T-helper 2 cell treated with Interferon-gamma antibody and Interleukin-4, amounts not matched to agents 5 μg/mL and 100 μg/mL, for 36 hours (primary cell): Measurements from ENCODE around the gene HOXB8.

Experiments used
- DNase-seq: peaks from one replicate; pipeline ENCODE4 v3.0.0; 2021; ENCODE audit warnings: low spot score
- H3K27ac Mint-ChIP-seq: one replicate; pipeline ENCODE4 v1.8.0; 2021; ENCODE audit warnings: mild to moderate bottlenecking, mixed read lengths
- H3K27me3 Mint-ChIP-seq: one replicate; pipeline ENCODE4 v1.8.0; 2021; ENCODE audit warnings: low read depth, mixed read lengths
- H3K36me3 Mint-ChIP-seq: one replicate; pipeline ENCODE4 v1.8.0; 2021; ENCODE audit warnings: low read depth, mixed read lengths
- H3K4me1 Mint-ChIP-seq: one replicate; pipeline ENCODE4 v1.8.0; 2021; ENCODE audit warnings: low read depth, mixed read lengths
- H3K4me3 Mint-ChIP-seq: one replicate; pipeline ENCODE4 v1.8.0; 2022; ENCODE audit warnings: mild to moderate bottlenecking, moderate library complexity, mixed read lengths
- H3K9me3 Mint-ChIP-seq: one replicate; pipeline ENCODE4 v1.8.0; 2021; ENCODE audit warnings: mixed read lengths

HOXB8 gene

DNA sequence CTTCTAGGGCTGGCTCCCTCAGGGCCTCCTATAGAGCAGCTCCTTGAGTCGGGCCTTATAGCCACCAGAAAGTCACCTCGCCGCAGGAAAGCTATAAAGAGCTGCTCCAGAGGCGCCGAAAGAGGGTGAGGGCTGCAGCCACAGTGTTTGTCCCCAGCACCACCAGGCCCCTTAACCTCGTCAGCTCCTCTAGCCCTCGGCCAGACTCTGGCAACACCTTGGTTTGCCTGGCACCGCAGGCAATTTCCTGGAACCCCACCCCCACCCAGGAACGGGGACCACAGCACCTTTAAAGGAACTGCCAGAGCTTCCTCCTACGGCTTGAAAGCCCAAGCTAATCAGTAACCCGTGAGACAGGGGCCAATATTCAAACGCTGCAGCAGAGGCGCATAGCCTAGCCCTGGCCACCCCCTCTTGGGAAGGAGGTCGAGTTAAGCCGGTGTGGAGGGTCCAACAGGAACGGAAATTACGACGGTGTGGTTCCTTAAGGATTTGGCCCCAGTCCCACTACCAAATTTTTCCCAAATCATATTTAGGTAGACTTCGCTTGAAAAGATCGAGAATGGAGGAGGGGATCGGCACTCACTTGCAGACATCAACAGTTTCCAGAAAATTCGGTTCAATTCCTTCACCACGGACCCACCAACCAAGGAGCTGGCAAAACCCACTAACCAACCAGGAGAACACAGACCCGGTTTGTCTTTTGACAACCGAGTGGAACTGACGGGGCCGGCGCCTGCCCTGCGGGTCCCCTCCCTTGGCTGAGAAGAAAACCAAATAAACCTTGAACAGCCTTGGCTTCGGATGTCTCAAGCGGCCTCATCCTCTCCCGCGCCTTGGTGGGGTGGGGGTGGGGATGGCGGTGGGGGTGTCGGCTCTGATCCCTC, 13.3 kb downstream of the HOXB8 start:
- Mint-ChIP-seq H3K4me3 (no peak overlapping the region), H3K4me1 (peaks cover 28% of the 10 kb centered on the region), H3K27ac (no peak overlapping the region), H3K9me3 (no peaks in the 10 kb centered on the region), H3K36me3 (no peaks in the 10 kb centered on the region), H3K27me3 (peaks cover 91% of the 10 kb centered on the region)
- DNase-seq = no peak

DNA sequence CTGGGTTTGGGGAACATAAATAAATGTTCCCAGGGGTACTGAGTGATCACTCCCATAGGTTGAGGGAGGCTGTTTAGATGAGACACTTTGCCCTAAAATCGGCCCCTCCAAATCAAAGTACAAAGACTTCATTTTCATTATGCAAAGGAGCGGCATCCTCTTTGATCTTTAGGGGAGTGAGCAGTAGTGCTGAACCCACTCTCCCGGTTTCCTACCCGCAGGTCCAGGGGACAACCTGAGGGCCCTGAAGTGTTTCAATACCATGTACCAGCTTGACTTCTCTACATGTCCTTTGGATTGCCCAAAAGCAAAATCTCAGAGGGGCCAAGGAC, 13.9 kb downstream of the HOXB8 start:
- DNase-seq = no peak
- Mint-ChIP-seq H3K9me3 (no peaks in the 10 kb centered on the region), H3K36me3 (peaks cover 2% of the 10 kb centered on the region), H3K4me1 (peaks cover 34% of the 10 kb centered on the region), H3K4me3 (no peak overlapping the region), H3K27me3 (peaks cover 92% of the 10 kb centered on the region), H3K27ac (no peak overlapping the region)

DNA sequence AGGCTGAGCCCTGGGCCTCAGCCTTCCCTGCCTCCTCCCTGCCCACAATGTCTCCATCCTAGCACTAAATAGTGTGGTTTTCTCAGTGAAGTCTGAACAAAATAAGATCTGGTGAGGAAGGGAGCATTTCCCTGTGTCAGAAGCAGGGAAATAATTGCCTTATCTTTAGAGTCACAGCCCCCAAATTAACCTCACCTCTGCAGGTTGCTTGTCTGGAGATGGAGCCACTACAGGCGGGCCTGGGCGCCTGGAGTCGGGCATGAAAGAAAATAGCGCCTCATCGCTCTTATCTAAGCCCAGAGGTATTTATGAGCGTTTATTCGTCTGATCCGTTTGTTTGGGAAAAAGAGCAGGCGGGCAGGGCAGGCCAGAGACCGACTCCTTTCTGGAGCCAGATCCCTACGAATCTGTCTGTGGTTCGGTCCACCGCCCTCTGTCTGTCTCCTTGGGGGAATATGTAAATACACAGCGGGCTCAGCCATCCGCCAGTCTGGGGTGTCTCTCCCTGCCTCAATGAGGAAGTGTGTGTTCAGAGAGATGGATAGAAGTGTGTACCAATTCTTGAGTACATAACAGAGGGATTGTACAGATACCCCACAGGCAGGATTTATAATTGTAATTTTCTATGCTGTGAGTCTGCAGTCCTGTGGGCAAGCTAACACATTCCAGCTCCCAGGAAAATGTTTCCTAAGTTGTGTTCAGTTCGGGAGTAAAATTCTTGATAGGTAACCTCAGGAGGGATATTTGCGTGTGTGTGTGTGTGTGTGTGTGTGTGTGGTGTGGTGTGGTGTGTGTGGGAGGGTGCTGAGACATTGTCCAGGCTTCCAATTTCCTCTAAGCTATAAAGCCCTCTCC, 14.6 kb downstream of the HOXB8 start:
- no peak overlapping the region for H3K27ac Mint-ChIP-seq
- no peak overlapping the region for H3K4me3 Mint-ChIP-seq
- peaks cover 94% of the 10 kb centered on the region for H3K27me3 Mint-ChIP-seq
- peaks cover 37% of the 10 kb centered on the region for H3K4me1 Mint-ChIP-seq
- DNase-seq = no peak
- no peaks in the 10 kb centered on the region for H3K9me3 Mint-ChIP-seq
- H3K36me3 Mint-ChIP-seq = peaks cover 2% of the 10 kb centered on the region

DNA sequence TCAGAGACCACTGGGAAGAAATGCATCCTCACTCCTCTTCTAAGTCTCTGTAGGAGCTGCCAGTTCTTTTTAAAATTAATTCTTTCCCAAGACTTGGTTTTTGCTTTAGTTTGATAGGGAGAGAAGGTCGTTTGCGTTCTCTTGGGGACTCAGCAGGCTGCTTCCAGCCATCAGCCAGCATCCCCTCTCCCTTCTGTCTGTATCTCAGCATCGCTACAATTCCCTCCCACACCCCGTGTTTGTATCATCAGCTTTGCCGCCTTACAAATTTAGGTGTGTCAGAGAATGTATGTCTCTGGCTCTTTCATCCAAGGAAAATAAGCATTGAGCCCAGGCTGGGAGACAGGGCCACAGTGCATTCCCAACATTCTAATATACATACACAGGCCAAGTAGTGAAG, 15.7 kb downstream of the HOXB8 start:
- no peak for DNase-seq
- Mint-ChIP-seq H3K4me3 (no peak overlapping the region), H3K9me3 (no peaks in the 10 kb centered on the region), H3K36me3 (peaks cover 2% of the 10 kb centered on the region), H3K27me3 (peaks cover 93% of the 10 kb centered on the region), H3K27ac (no peak overlapping the region), H3K4me1 (peaks cover 37% of the 10 kb centered on the region)

DNA sequence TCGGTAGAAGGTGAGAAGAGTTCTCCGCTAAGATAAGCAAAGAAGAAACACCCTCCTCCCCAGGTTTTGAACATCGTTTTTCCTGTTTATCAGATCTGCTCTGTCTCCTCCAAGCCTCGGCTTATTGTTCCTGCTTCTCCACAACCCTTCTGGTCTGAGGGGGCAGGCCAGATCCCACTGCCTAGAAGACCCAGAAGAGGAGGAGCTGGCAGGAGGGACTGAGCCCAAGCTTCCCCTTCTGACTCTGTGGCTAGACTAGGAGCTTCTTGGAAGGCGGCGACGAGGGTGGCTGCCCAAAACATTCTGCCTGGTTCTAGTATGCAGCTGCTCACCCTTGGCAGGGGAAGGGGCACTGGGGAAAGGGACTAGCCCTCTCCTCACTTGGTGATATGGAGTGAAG, 16.4 kb downstream of the HOXB8 start:
- Mint-ChIP-seq H3K27ac (no peak overlapping the region), H3K4me3 (peak overlapping the region; percentile 83), H3K36me3 (peaks cover 2% of the 10 kb centered on the region), H3K27me3 (peaks cover 93% of the 10 kb centered on the region), H3K4me1 (peaks cover 40% of the 10 kb centered on the region), H3K9me3 (no peaks in the 10 kb centered on the region)
- no peak for DNase-seq

DNA sequence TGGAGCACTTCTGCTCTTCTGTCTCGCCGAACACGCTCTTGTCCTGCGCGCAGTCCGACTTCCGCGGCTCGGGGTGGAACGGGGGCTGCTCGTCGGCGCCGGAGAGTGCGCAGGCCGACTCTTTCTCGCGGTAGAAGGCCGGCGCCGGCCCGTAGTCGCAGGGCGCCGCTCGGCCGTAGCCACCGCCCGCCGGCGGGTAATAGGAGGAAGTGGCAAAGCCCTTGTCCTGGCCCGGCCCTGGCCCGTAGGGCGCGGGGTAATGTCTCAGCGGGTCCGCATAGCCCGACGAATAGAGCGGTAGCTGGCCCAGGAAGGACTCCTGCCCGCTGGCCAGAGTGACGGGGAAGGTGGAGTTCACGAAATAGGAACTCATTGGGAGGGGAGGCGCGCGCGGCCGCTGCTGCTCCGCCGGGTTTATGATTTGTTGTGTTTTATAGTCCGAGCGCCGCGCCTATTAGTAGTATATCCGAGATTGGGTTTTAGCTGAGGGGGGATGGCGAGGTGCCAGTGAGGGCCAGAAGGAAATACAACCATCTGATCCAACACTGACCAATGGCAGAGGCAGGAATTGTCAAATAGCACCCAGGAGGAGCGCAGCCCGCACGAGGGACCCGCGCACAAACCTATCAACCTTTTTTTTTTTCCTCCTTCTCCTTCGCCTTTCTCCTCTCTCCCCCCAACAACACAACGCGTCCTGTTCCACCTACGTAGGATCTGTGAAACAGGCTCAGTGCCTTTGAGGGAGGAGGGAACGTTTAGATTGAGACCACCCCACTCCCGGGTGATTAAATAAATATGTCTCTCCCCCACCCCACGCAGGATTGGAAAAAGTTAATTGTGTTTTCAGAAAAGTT, 17.1 kb downstream of the HOXB8 start:
- H3K36me3 Mint-ChIP-seq = peaks cover 2% of the 10 kb centered on the region
- H3K27ac Mint-ChIP-seq = peak overlapping the region; percentile 47
- DNase-seq = peak; percentile 43
- no peaks in the 10 kb centered on the region for H3K9me3 Mint-ChIP-seq
- H3K4me1 Mint-ChIP-seq = peaks cover 41% of the 10 kb centered on the region
- peak overlapping the region; percentile 83 for H3K4me3 Mint-ChIP-seq
- H3K27me3 Mint-ChIP-seq = peaks cover 91% of the 10 kb centered on the region

DNA sequence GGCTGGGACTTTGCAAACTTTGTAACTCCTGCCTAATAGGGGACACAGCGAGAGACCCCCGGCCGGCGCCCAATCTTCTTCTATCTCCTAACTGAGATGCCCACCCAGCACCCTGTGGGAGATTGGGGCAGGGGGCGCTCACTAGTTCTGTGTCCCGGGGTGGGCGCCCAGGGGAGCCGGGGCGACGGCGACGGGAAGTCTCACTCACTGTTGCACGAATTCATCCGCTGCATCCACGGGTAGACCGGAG, 17.6 kb downstream of the HOXB8 start:
- Mint-ChIP-seq H3K4me1 (peaks cover 46% of the 10 kb centered on the region), H3K27ac (peak overlapping the region; percentile 47), H3K27me3 (peaks cover 91% of the 10 kb centered on the region), H3K9me3 (no peaks in the 10 kb centered on the region), H3K36me3 (peaks cover 2% of the 10 kb centered on the region), H3K4me3 (peak overlapping the region; percentile 83)
- DNase-seq = no peak

DNA sequence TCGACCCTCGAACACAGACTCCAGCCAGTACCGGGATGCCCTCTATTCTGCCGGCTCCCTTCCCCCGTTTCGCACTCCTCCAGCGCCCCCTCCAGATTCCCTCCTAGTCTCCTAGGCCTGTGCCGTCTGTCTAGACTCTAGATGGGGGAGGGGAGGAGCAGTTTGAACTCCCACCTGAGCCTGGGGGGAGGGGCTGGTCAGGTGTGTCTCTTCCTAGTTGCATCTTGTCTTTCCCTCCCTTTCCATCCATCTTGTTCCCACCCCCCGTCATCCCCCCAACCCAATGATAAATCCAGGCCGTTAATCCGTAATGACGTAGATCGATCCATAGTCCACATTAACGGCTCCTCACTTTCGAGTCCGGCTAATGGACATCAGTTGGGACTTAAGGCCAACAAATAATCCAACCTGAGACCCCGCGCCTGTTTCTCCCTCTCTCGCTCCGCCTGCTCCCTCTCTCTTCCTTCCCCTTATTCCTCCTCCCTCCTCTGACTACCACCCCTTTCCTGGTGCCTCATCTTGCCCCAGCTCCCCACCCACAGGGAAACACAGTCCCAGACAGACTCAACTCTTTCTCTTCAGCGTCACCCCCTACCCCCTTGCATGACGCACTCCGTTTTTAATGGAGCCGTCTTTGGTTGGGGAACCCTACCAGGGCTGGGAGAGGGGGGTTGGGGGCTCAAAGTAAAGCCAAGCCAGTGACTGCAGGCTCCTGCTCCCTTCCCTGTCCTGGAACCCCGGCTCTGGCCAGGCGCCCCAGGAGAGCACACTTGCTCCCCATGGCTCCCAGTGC, 18.2 kb downstream of the HOXB8 start:
- H3K27ac Mint-ChIP-seq = peak overlapping the region; percentile 33
- peak overlapping the region; percentile 83 for H3K4me3 Mint-ChIP-seq
- H3K27me3 Mint-ChIP-seq = peaks cover 92% of the 10 kb centered on the region
- H3K9me3 Mint-ChIP-seq = no peaks in the 10 kb centered on the region
- no peak for DNase-seq
- H3K36me3 Mint-ChIP-seq = peaks cover 2% of the 10 kb centered on the region
- peaks cover 46% of the 10 kb centered on the region for H3K4me1 Mint-ChIP-seq

DNA sequence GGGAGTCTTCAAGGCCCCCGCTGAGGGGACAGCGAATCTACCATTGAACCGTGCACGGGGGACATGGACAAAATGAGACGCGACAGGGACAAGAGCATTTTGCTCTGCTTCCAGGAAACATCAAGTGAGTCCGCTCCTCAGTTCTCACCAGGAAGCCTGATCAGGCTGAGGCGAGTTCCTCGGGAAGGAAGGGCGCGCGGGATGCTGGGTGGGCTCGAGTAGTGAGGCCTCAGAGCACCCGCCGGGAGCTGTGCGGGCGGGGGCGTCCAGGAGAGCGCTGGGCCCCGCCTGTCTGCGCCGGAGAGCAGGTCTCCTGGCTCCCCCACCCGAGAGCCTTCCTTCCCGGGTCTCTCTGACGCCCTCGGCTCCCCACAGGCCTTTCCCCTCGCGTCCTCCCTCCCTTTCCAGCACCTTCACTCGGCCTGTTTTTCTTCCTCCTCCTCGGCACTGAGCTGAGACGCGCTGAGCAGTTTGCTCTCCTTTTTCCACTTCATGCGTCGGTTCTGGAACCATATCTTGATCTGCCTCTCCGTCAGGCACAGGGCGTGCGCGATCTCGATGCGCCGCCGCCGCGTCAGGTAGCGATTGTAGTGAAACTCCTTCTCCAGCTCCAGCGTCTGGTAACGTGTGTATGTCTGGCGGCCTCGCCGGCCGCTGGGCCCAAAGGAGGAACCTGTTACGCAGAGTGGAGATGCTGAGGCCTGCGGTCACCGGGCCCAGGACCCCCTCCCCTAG, 18.9 kb downstream of the HOXB8 start:
- H3K27me3 Mint-ChIP-seq = peaks cover 92% of the 10 kb centered on the region
- H3K36me3 Mint-ChIP-seq = peaks cover 2% of the 10 kb centered on the region
- H3K9me3 Mint-ChIP-seq = no peaks in the 10 kb centered on the region
- peak; percentile 42 for DNase-seq
- peaks cover 44% of the 10 kb centered on the region for H3K4me1 Mint-ChIP-seq
- peak overlapping the region; percentile 33 for H3K27ac Mint-ChIP-seq
- H3K4me3 Mint-ChIP-seq = peak overlapping the region; percentile 83

DNA sequence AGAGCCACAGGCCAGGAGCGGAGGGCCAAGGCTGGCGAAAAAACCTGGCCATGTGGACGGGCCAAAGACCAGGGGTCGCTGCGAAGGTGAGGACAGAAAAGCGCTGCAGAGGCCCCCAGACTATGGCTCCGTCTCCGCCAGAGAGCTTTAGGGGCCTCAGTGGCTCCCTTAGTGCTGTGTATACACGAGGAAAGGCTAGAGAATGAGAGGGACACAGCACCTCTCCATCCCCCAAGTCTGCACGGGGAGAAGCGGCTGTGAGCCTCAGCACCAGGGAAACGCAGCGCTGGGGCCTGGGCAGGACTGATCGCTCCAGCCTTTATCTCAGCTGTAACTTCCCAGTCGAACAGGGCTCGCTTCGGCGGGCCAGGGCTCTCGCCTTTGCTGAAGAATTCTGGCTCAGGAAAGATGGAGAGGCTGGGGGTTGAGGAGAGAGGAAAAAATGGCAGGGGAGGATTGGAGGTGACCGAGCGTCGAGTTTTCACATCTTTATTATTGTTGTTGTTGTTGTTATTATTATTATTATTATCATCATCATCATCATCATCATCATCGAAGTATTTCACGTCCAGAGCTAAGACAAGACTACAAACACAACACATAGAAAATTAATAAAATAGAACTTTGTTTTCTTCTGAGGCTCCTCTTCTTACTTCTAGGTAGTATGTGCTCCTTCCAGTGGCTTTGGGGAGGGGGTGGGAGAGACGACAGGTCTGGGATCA, 19.7 kb downstream of the HOXB8 start:
- peaks cover 2% of the 10 kb centered on the region for H3K36me3 Mint-ChIP-seq
- H3K4me3 Mint-ChIP-seq = peak overlapping the region; percentile 65
- H3K27me3 Mint-ChIP-seq = peaks cover 89% of the 10 kb centered on the region
- no peaks in the 10 kb centered on the region for H3K9me3 Mint-ChIP-seq
- H3K27ac Mint-ChIP-seq = no peak overlapping the region
- no peak for DNase-seq
- H3K4me1 Mint-ChIP-seq = peaks cover 44% of the 10 kb centered on the region

DNA sequence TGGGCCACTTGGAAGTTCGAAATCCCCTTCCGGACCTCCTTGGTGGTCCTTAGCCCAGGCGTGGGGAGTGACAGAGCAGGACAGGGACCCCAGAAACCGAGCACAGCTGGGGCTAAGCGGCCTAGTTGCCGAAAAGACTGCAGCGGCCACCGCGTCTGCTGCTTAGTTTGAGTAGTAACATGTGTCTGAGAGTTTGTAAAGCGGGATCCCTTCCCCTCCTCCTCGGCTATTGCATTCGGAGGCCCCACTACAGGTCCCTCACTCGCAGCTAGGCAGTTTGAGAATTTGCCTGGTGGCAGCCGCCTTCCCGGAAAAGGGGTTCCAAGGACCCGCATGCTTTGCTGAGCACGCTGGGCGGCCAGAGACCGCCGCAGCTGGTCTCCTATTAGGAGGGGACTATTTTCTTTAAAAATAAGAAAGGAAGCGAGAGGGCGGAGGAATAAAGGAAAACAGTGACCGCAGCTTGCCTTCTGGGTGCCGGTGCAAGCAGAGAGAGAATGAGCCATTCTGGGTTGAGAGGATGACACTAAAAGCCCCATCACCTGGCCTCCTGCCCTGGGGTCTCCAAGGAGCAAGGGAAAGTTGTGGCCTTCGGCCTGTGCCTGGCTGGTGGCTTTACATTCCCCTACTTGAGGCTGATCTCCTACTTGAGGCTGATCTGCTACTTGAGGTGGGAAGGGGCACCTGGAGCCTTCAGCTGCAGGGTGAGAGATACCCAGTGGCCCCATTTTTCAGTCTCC, 20.4 kb downstream of the HOXB8 start:
- Mint-ChIP-seq H3K9me3 (no peaks in the 10 kb centered on the region), H3K36me3 (peaks cover 2% of the 10 kb centered on the region), H3K27ac (no peak overlapping the region), H3K27me3 (peaks cover 89% of the 10 kb centered on the region), H3K4me1 (peaks cover 47% of the 10 kb centered on the region), H3K4me3 (peak overlapping the region; percentile 65)
- DNase-seq = no peak
